HEK293 (cell line): ENCODE data around the gene JAM3.
A peak's percentile ranks its signal among the peaks of the same experiment; 100 is the strongest.

Experiments
- CTCF ChIA-PET: fragments of 350-600 bp; formaldehyde crosslinking; extraction: SDS; loops from one replicate; lab custom pipeline; 2021; ENCODE audit warnings: antibody characterized with exemption; lab: Yijun Ruan, JAX
- POLR2A ChIA-PET: fragments of 300-600 bp; formaldehyde crosslinking; extraction: SDS; loops from one replicate; lab custom pipeline; 2020; ENCODE audit warnings: antibody characterized with exemption, inconsistent platforms; lab: Yijun Ruan, JAX
- H3K27ac ChIP-seq: fragments of 200-500 bp; sonication (Bioruptor generic); 2 replicates; pipeline ENCODE4 v1.5.1; 2014; ENCODE audit warnings: low read depth, low read length, control low read depth, inconsistent platforms; ENCODE audit errors: extremely low read depth
- H3K36me3 ChIP-seq, 2 experiments: fragments of 200-500 bp in 1 of 2; sonication (Bioruptor generic) in 1 of 2; 1 replicate in 1 of 2; 2 replicates in 1 of 2; pipeline ENCODE4 v1.5.1; 2014 to 2017; ENCODE audit warnings: inconsistent platforms in 2 of 2, low read length in 2 of 2; ENCODE audit not compliant: control insufficient read depth in 2 of 2, insufficient read depth in 1 of 2
- H3K4me1 ChIP-seq: fragments of 200-500 bp; sonication (Bioruptor generic); 2 replicates; pipeline ENCODE4 v1.5.1; 2014; ENCODE audit warnings: mild to moderate bottlenecking, low read length, inconsistent platforms; ENCODE audit not compliant: control insufficient read depth, insufficient read depth
- H3K4me3 ChIP-seq: 2 replicates; pipeline ENCODE4 v1.5.1; 2011; ENCODE audit warnings: low read depth, mild to moderate bottlenecking, control low read depth, low read length, moderate library complexity
- H3K9me3 ChIP-seq: fragments of 200-500 bp; sonication (Bioruptor generic); 2 replicates; pipeline ENCODE4 v1.5.1; 2014; ENCODE audit warnings: low read depth, low read length, inconsistent platforms; ENCODE audit not compliant: control insufficient read depth, insufficient read depth
- HOXA7 ChIP-seq: sonication (generic); formaldehyde crosslinking; IDR thresholded peaks from 2 replicates; pipeline ENCODE4 v1.8.1; 2022; ENCODE audit warnings: missing genetic modification reagents, borderline replicate concordance
- KLF10 ChIP-seq: fragments of 450-650 bp; IDR thresholded peaks from 2 replicates; pipeline ENCODE4 v1.5.1; 2018; ENCODE audit warnings: missing biosample characterization, mild to moderate bottlenecking, missing genetic modification characterization
- KLF9 ChIP-seq: fragments of 450-650 bp; formaldehyde crosslinking; IDR thresholded peaks from 2 replicates; pipeline ENCODE4 v1.5.1; 2016; ENCODE audit warnings: missing biosample characterization, missing genetic modification characterization, low read depth
- OSR2 ChIP-seq: fragments of 450-650 bp; formaldehyde crosslinking; IDR thresholded peaks from 2 replicates; pipeline ENCODE4 v1.5.1; 2016; ENCODE audit warnings: missing biosample characterization, missing genetic modification characterization
- PRDM1 ChIP-seq: fragments of 450-650 bp; formaldehyde crosslinking; IDR thresholded peaks from 2 replicates; pipeline ENCODE4; 2016; ENCODE audit warnings: missing biosample characterization, missing genetic modification characterization
- SP7 ChIP-seq: fragments of 450-650 bp; formaldehyde crosslinking; IDR thresholded peaks from 2 replicates; pipeline ENCODE4 v1.5.1; 2016; ENCODE audit warnings: missing biosample characterization, missing genetic modification characterization
- YY1 ChIP-seq: fragments of 450-650 bp; formaldehyde crosslinking; IDR thresholded peaks from 2 replicates; pipeline ENCODE4 v1.5.1; 2018; ENCODE audit warnings: missing biosample characterization, missing genetic modification characterization
- ZBTB20 ChIP-seq: fragments of 450-650 bp; formaldehyde crosslinking; IDR thresholded peaks from 2 replicates; pipeline ENCODE4 v1.5.1; 2016; ENCODE audit warnings: missing biosample characterization, missing genetic modification characterization
- ZNF140 ChIP-seq: fragments of 450-650 bp; formaldehyde crosslinking; IDR thresholded peaks from 2 replicates; pipeline ENCODE4 v1.5.1; 2016; ENCODE audit warnings: missing biosample characterization, missing genetic modification characterization
- ZNF311 ChIP-seq: fragments of 450-650 bp; formaldehyde crosslinking; IDR thresholded peaks from 2 replicates; pipeline ENCODE4 v1.5.1; 2017; ENCODE audit warnings: missing biosample characterization, missing genetic modification characterization, borderline replicate concordance
- ZNF335 ChIP-seq: fragments of 450-650 bp; formaldehyde crosslinking; conservative IDR thresholded peaks from 2 replicates; pipeline ENCODE4 v1.5.1; 2016; ENCODE audit warnings: missing biosample characterization, missing genetic modification characterization
- ZNF350 ChIP-seq: fragments of 450-650 bp; formaldehyde crosslinking; IDR thresholded peaks from 2 replicates; pipeline ENCODE4 v1.5.0; 2017; ENCODE audit warnings: missing biosample characterization, mild to moderate bottlenecking, missing genetic modification characterization
- ZNF37A ChIP-seq: fragments of 450-650 bp; IDR thresholded peaks from 2 replicates; pipeline ENCODE4 v1.5.1; 2018; ENCODE audit warnings: missing biosample characterization, missing genetic modification characterization
- ZNF391 ChIP-seq: fragments of 450-650 bp; formaldehyde crosslinking; IDR thresholded peaks from 2 replicates; pipeline ENCODE4 v1.5.1; 2016; ENCODE audit warnings: low read depth, missing biosample characterization, missing genetic modification characterization, borderline replicate concordance
- ZNF510 ChIP-seq: fragments of 450-650 bp; formaldehyde crosslinking; IDR thresholded peaks from 2 replicates; pipeline ENCODE4 v1.5.1; 2018; ENCODE audit warnings: mild to moderate bottlenecking, missing genetic modification characterization, missing biosample characterization; ENCODE audit not compliant: insufficient replicate concordance
- ZNF596 ChIP-seq: fragments of 450-650 bp; IDR thresholded peaks from 2 replicates; pipeline ENCODE4 v1.5.0; 2018; ENCODE audit warnings: missing biosample characterization, mild to moderate bottlenecking, missing genetic modification characterization, moderate library complexity
- ZNF785 ChIP-seq: fragments of 450-650 bp; formaldehyde crosslinking; IDR thresholded peaks from 2 replicates; pipeline ENCODE4 v1.5.1; 2016; ENCODE audit warnings: missing biosample characterization, missing genetic modification characterization
- ZXDB ChIP-seq: fragments of 450-650 bp; formaldehyde crosslinking; IDR thresholded peaks from 2 replicates; pipeline ENCODE4 v1.5.1; 2016; ENCODE audit warnings: missing biosample characterization, missing genetic modification characterization
- TF ChIP-seq, protein P1 (sequence below): fragments of 450-650 bp; formaldehyde crosslinking; IDR thresholded peaks from 2 replicates; pipeline ENCODE4 v1.5.1; 2016; ENCODE audit warnings: missing biosample characterization, missing genetic modification characterization
- TF ChIP-seq, protein P2 (sequence below): fragments of 450-650 bp; formaldehyde crosslinking; IDR thresholded peaks from 2 replicates; pipeline ENCODE4; 2016; ENCODE audit warnings: missing biosample characterization, missing genetic modification characterization
- TF ChIP-seq, protein P3 (sequence below): fragments of 450-650 bp; formaldehyde crosslinking; IDR thresholded peaks from 2 replicates; pipeline ENCODE4 v1.5.1; 2016; ENCODE audit warnings: missing biosample characterization, missing genetic modification characterization
- TF ChIP-seq, protein P4 (sequence below): fragments of 450-650 bp; formaldehyde crosslinking; IDR thresholded peaks from 2 replicates; pipeline ENCODE4 v1.5.1; 2017; ENCODE audit warnings: missing biosample characterization, missing genetic modification characterization
- TF ChIP-seq, protein P5 (sequence below): fragments of 450-650 bp; formaldehyde crosslinking; optimal IDR thresholded peaks from 2 replicates; pipeline ENCODE3; 2016; ENCODE audit warnings: missing biosample characterization, mild to moderate bottlenecking, missing genetic modification characterization
- TF ChIP-seq, protein P6 (sequence below): fragments of 450-650 bp; formaldehyde crosslinking; IDR thresholded peaks from 2 replicates; pipeline ENCODE4 v1.5.1; 2016; ENCODE audit warnings: missing biosample characterization, missing genetic modification characterization
- TF ChIP-seq, protein P7 (sequence below): fragments of 450-650 bp; formaldehyde crosslinking; IDR thresholded peaks from 2 replicates; pipeline ENCODE4 v1.5.1; 2016; ENCODE audit warnings: missing biosample characterization, missing genetic modification characterization

The JAM3 gene

DNA sequence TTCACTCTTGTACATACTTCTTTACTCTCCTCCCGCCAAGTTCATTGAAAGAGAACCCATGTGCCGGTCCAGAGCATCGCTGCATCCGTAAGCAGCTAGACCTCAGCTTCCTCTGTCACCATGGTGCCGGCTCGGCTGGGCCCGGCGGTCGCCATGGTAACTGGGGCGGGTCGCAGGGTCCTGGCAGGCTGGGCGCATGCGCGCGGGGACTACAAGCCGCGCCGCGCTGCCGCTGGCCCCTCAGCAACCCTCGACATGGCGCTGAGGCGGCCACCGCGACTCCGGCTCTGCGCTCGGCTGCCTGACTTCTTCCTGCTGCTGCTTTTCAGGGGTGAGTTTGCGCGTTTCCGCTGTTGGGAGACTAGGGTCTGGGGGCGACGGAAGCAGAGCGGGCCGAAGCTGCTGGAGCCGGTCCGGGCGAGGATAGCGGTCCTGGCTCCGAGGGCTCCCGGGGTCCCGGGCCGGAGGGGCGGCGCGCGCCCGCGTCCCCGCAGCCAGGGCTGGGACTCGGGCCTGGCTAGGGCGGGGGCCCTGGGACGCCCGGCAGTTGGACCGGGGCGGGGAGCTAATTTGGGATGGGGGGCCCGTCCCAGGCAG is at the start of gene JAM3:
TSS of gene JAM3 (plus strand) at position 244 of the 597 bp plus-strand sequence. CDS start at position 256, 12 bp downstream.
- Histone ChIP-seq H3K4me1 (peaks cover 10% of the 10 kb centered on the region; the same call in 1 of the 2 replicates), H3K4me3 (peak within 1 kb of the TSS; percentile 99), H3K36me3 (no peaks in the 10 kb centered on the region), H3K27ac (peak within 1 kb of the TSS; percentile 59; the same call in 1 of the 2 replicates), H3K9me3 (no peaks in the 10 kb centered on the region)
- ChIA-PET CTCF (interaction anchor here (0.5 to 2.0 kb wide), 4 partner anchors 10 to 177 kb away, joined by 3 to 6 read pairs (median 4); no protein-coding TSS in a partner anchor), POLR2A (interaction anchor here (0.7 to 1.5 kb wide), 8 partner anchors 11 to 155 kb away, joined by 3 to 5 read pairs (median 4); partner anchors contain the start of genes NCAPD3 and VPS26B)
- TF ChIP-seq, protein P1, sequence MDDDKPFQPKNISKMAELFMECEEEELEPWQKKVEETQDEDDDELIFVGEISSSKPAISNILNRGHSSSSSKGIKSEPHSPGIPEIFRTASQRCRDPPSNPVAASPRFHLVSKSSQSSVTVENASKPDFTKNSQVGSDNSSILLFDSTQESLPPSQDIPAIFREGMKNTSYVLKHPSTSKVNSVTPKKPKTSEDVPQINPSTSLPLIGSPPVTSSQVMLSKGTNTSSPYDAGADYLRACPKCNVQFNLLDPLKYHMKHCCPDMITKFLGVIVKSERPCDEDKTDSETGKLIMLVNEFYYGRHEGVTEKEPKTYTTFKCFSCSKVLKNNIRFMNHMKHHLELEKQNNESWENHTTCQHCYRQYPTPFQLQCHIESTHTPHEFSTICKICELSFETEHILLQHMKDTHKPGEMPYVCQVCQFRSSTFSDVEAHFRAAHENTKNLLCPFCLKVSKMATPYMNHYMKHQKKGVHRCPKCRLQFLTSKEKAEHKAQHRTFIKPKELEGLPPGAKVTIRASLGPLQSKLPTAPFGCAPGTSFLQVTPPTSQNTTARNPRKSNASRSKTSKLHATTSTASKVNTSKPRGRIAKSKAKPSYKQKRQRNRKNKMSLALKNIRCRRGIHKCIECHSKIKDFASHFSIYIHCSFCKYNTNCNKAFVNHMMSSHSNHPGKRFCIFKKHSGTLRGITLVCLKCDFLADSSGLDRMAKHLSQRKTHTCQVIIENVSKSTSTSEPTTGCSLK (tag by site-specific recombination): no peak
- TF ChIP-seq ZNF391 (tag by site-specific recombination) (peak; percentile 73; the same call in 1 of the 2 replicates), ZNF37A (tag by site-specific recombination) (no peak), HOXA7 (no peak), ZNF140 (no peak), OSR2 (tag by site-specific recombination) (no peak), ZNF350 (tag by site-specific recombination) (no peak), ZBTB20 (tag by site-specific recombination) (peak; percentile 55; the same call in 1 of the 2 replicates), SP7 (tag by site-specific recombination) (peak; percentile 48; the same call in 1 of the 2 replicates), YY1 (tag by site-specific recombination) (peak; percentile 83), KLF10 (tag by site-specific recombination) (0 out of 2 replicates have a peak, but pooled peaks have one; percentile 17), ZXDB (peak; percentile 55; the same call in 1 of the 2 replicates), ZNF785 (no peak), ZNF596 (tag by site-specific recombination) (no peak), ZNF510 (tag by site-specific recombination) (no peak), ZNF311 (tag by site-specific recombination) (no peak), ZNF335 (tag by site-specific recombination) (peak; percentile 94), PRDM1 (tag by site-specific recombination) (no peak), KLF9 (peak; percentile 35)
- TF ChIP-seq, protein P2, sequence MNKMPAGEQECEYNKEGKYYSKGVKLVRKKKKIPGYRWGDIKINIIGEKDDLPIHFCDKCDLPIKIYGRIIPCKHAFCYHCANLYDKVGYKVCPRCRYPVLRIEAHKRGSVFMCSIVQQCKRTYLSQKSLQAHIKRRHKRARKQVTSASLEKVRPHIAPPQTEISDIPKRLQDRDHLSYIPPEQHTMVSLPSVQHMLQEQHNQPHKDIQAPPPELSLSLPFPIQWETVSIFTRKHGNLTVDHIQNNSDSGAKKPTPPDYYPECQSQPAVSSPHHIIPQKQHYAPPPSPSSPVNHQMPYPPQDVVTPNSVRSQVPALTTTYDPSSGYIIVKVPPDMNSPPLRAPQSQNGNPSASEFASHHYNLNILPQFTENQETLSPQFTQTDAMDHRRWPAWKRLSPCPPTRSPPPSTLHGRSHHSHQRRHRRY (tag by site-specific recombination): no peak
- TF ChIP-seq, protein P3, sequence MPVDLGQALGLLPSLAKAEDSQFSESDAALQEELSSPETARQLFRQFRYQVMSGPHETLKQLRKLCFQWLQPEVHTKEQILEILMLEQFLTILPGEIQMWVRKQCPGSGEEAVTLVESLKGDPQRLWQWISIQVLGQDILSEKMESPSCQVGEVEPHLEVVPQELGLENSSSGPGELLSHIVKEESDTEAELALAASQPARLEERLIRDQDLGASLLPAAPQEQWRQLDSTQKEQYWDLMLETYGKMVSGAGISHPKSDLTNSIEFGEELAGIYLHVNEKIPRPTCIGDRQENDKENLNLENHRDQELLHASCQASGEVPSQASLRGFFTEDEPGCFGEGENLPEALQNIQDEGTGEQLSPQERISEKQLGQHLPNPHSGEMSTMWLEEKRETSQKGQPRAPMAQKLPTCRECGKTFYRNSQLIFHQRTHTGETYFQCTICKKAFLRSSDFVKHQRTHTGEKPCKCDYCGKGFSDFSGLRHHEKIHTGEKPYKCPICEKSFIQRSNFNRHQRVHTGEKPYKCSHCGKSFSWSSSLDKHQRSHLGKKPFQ: no peak
- TF ChIP-seq, protein P4, sequence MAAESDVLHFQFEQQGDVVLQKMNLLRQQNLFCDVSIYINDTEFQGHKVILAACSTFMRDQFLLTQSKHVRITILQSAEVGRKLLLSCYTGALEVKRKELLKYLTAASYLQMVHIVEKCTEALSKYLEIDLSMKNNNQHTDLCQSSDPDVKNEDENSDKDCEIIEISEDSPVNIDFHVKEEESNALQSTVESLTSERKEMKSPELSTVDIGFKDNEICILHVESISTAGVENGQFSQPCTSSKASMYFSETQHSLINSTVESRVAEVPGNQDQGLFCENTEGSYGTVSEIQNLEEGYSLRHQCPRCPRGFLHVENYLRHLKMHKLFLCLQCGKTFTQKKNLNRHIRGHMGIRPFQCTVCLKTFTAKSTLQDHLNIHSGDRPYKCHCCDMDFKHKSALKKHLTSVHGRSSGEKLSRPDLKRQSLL (tag by site-specific recombination): no peak
- TF ChIP-seq, protein P5, sequence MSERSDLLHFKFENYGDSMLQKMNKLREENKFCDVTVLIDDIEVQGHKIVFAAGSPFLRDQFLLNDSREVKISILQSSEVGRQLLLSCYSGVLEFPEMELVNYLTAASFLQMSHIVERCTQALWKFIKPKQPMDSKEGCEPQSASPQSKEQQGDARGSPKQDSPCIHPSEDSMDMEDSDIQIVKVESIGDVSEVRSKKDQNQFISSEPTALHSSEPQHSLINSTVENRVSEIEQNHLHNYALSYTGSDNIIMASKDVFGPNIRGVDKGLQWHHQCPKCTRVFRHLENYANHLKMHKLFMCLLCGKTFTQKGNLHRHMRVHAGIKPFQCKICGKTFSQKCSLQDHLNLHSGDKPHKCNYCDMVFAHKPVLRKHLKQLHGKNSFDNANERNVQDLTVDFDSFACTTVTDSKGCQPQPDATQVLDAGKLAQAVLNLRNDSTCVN (tag by site-specific recombination): peak; percentile 93
- TF ChIP-seq, protein P6, sequence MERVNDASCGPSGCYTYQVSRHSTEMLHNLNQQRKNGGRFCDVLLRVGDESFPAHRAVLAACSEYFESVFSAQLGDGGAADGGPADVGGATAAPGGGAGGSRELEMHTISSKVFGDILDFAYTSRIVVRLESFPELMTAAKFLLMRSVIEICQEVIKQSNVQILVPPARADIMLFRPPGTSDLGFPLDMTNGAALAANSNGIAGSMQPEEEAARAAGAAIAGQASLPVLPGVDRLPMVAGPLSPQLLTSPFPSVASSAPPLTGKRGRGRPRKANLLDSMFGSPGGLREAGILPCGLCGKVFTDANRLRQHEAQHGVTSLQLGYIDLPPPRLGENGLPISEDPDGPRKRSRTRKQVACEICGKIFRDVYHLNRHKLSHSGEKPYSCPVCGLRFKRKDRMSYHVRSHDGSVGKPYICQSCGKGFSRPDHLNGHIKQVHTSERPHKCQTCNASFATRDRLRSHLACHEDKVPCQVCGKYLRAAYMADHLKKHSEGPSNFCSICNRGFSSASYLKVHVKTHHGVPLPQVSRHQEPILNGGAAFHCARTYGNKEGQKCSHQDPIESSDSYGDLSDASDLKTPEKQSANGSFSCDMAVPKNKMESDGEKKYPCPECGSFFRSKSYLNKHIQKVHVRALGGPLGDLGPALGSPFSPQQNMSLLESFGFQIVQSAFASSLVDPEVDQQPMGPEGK (tag by site-specific recombination): 0 out of 2 replicates have a peak, but pooled peaks have one; percentile 52
- TF ChIP-seq, protein P7, sequence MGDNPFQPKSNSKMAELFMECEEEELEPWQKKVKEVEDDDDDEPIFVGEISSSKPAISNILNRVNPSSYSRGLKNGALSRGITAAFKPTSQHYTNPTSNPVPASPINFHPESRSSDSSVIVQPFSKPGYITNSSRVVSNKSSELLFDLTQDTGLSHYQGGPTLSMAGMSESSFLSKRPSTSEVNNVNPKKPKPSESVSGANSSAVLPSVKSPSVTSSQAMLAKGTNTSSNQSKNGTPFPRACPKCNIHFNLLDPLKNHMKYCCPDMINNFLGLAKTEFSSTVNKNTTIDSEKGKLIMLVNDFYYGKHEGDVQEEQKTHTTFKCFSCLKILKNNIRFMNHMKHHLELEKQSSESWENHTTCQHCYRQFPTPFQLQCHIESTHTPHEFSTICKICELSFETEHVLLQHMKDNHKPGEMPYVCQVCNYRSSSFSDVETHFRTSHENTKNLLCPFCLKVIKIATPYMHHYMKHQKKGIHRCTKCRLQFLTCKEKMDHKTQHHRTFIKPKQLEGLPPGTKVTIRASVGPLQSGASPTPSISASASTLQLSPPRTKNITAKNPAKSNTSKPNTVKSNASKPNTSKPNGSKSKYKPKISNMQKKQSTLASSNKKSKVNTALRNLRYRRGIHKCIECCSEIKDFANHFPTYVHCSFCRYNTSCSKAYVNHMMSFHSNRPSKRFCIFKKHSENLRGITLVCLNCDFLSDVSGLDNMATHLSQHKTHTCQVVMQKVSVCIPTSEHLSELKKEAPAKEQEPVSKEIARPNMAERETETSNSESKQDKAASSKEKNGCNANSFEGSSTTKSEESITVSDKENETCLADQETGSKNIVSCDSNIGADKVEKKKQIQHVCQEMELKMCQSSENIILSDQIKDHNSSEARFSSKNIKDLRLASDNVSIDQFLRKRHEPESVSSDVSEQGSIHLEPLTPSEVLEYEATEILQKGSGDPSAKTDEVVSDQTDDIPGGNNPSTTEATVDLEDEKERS (tag by site-specific recombination): no peak
